NCI-H1105 treated with DMSO at 0.1 percent for 48 hours (cell line): ENCODE measurements around the gene RAET1L.
"Not testable (repeated sequence)": the region's sequence is repeated elsewhere in the genome, so short reads cannot be mapped to it uniquely, and the experiment has no call there.

Experiments used
- DNase-seq: peaks from one replicate; lab custom pipeline; 2025; lab: John Stamatoyannopoulos, UW

The RAET1L gene

GRCh38 chr6:149991472-149991795, 33.9 kb downstream of the RAET1L start:
- DNase-seq = not testable (repeated sequence)

- peak; percentile 50 for DNase-seq
Measured at GRCh38 chr6:149990661-149991471, 34.5 kb downstream of the RAET1L start.

GRCh38 chr6:149990212-149990660, 35.1 kb downstream of the RAET1L start:
- no peak for DNase-seq

GRCh38 chr6:149988550-149989346, 36.6 kb downstream of the RAET1L start:
- no peak for DNase-seq

GRCh38 chr6:149987602-149988107, 37.7 kb downstream of the RAET1L start:
- DNase-seq = no peak

- DNase-seq = no peak
Measured at GRCh38 chr6:149985481-149985937, 39.8 kb downstream of the RAET1L start.

GRCh38 chr6:149984773-149985172, 40.6 kb downstream of the RAET1L start:
- DNase-seq = no peak

- DNase-seq = no peak
Measured at GRCh38 chr6:149983145-149983544, 42.2 kb downstream of the RAET1L start.

GRCh38 chr6:149979293-149979692, 46.0 kb downstream of the RAET1L start:
- no peak for DNase-seq

GRCh38 chr6:149978610-149979009, 46.7 kb downstream of the RAET1L start:
- DNase-seq = no peak

- no peak for DNase-seq
Measured at GRCh38 chr6:149977221-149977620, 48.1 kb downstream of the RAET1L start.

- no peak for DNase-seq
Measured at GRCh38 chr6:149975400-149975799, 49.9 kb downstream of the RAET1L start.

GRCh38 chr6:149974825-149975224, 50.5 kb downstream of the RAET1L start:
- DNase-seq = no peak

GRCh38 chr6:149974394-149974793, 50.9 kb downstream of the RAET1L start:
- DNase-seq = not testable (repeated sequence)

- DNase-seq = no peak
Measured at GRCh38 chr6:149969635-149970034, 55.7 kb downstream of the RAET1L start.

- not testable (repeated sequence) for DNase-seq
Measured at GRCh38 chr6:149968909-149969308, 56.4 kb downstream of the RAET1L start.
